PFSK-1 (cell line): ENCODE data around the gene THUMPD3.

Experiments used
- FOXP2 ChIP-seq: optimal IDR thresholded peaks from 2 replicates; pipeline ENCODE3; 2011; ENCODE audit warnings: borderline replicate concordance, control low read depth, inconsistent platforms; ENCODE audit not compliant: insufficient read depth; ENCODE audit errors: extremely low read length, extremely low read depth
- POLR2AphosphoS5 ChIP-seq: IDR thresholded peaks from 2 replicates; pipeline ENCODE4 v1.6.1; 2012; ENCODE audit warnings: low read depth, mild to moderate bottlenecking, control low read depth, low read length, moderate library complexity
- SIN3A ChIP-seq: IDR thresholded peaks from 2 replicates; pipeline ENCODE4 v1.6.1; 2012; ENCODE audit warnings: mild to moderate bottlenecking, low read length, moderate library complexity, borderline replicate concordance; ENCODE audit not compliant: insufficient read depth
- TAF1 ChIP-seq: IDR thresholded peaks from 2 replicates; pipeline ENCODE4 v1.6.1; 2012; ENCODE audit warnings: low read length, control low read depth, borderline replicate concordance; ENCODE audit not compliant: insufficient read depth
- TF ChIP-seq, protein P1 (sequence below), 2 experiments: IDR thresholded peaks; 2 replicates each; pipeline versions ENCODE4 v1.6.1 to v1.8.0; 2011 to 2012; ENCODE audit warnings: low read depth in 2 of 2, low read length in 2 of 2, control low read depth in 1 of 2, inconsistent platforms in 1 of 2, mild to moderate bottlenecking in 1 of 2, moderate library complexity in 1 of 2; ENCODE audit not compliant: insufficient read depth in 1 of 2

The THUMPD3 gene

DNA sequence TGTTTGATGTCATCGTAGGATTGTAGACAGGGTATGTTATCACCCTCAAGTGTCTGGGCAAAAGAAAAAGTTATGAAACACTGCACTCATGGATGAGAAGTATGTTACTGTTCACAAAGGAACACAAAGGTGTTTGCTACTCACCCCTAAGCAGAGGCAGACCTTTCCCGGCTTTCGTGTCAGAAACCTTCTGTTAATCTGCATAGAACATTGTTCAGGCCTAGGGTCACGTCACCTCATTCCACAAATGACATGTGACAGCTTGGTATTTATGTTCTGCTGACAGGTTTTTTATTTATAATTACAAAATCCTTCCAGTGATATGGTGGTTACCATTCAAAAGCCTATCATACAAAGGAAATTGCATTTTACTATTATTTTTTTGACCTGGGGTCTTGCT is 16.5 kb downstream of the THUMPD3 start:
- TF ChIP-seq POLR2AphosphoS5 (no peak), SIN3A (no peak), FOXP2 (no peak), TAF1 (no peak)
- TF ChIP-seq, protein P1, sequence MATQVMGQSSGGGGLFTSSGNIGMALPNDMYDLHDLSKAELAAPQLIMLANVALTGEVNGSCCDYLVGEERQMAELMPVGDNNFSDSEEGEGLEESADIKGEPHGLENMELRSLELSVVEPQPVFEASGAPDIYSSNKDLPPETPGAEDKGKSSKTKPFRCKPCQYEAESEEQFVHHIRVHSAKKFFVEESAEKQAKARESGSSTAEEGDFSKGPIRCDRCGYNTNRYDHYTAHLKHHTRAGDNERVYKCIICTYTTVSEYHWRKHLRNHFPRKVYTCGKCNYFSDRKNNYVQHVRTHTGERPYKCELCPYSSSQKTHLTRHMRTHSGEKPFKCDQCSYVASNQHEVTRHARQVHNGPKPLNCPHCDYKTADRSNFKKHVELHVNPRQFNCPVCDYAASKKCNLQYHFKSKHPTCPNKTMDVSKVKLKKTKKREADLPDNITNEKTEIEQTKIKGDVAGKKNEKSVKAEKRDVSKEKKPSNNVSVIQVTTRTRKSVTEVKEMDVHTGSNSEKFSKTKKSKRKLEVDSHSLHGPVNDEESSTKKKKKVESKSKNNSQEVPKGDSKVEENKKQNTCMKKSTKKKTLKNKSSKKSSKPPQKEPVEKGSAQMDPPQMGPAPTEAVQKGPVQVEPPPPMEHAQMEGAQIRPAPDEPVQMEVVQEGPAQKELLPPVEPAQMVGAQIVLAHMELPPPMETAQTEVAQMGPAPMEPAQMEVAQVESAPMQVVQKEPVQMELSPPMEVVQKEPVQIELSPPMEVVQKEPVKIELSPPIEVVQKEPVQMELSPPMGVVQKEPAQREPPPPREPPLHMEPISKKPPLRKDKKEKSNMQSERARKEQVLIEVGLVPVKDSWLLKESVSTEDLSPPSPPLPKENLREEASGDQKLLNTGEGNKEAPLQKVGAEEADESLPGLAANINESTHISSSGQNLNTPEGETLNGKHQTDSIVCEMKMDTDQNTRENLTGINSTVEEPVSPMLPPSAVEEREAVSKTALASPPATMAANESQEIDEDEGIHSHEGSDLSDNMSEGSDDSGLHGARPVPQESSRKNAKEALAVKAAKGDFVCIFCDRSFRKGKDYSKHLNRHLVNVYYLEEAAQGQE (IDR thresholded peaks at IDR 0.05; ENCODE audit: insufficient read depth in 1 of 2, low read depth in 2 of 2, low read length in 2 of 2): no peak

DNA sequence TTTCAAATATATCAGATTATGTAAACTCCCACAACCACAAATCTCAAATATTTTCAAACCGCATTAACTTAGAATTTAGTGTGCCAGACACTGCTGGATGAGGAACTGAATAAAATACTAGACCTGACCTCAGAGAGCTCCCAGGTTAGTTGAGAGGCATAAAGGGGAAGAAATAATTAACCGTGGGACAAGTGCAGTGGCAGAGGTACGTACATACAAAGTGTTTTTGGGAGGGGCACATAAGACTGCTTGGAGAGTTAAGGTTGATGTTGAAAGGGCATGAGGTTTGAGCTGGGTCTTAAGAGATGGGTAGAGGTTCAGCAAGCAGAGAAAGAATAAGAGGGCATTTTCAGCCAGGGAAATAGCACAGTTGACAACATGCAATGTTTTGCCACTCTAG is 17.2 kb downstream of the THUMPD3 start:
- TF ChIP-seq, protein P1 (IDR thresholded peaks at IDR 0.05; ENCODE audit: insufficient read depth in 1 of 2, low read depth in 2 of 2, low read length in 2 of 2): no peak
- TF ChIP-seq SIN3A: no peak
- TF ChIP-seq POLR2AphosphoS5: no peak
- no peak for TF ChIP-seq TAF1
- TF ChIP-seq FOXP2: no peak

DNA sequence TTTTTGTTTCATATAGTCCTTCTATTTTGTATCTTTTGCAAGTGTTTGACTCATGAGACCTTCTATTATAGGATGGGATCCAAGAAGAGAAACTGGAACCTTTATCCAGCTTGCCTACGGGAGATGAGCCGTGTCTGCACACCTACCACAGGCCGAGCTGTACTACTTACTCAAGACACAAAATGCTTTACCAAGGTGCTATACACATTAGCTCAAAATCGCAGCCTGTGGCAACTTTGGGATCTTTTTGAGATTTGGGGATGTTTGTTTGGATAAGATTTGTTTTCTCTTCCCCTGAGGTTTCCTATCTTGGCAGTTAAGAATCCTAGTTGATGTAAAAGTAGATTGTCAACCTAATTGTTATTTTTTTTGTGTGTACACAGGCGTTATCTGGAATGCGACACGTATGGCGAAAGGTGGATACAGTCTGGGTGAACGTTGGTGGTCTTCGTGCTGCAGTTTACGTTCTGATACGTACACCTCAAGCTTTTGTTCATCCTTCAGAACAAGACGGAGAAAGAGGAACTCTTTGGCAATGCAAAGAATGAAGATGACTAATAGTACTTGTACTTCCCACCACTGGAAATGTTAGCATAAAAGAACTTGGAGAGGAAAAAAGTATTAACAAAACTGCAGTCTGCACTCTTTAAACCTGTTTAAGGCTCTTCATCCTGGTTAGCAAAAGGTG is 21.4 kb downstream of the THUMPD3 start:
- TF ChIP-seq POLR2AphosphoS5 (no peak; the same call in none of the 2 replicates), FOXP2 (no peak), TAF1 (no peak), SIN3A (no peak)
- TF ChIP-seq, protein P1 (IDR thresholded peaks at IDR 0.05; ENCODE audit: insufficient read depth in 1 of 2, low read depth in 2 of 2, low read length in 2 of 2): no peak

DNA sequence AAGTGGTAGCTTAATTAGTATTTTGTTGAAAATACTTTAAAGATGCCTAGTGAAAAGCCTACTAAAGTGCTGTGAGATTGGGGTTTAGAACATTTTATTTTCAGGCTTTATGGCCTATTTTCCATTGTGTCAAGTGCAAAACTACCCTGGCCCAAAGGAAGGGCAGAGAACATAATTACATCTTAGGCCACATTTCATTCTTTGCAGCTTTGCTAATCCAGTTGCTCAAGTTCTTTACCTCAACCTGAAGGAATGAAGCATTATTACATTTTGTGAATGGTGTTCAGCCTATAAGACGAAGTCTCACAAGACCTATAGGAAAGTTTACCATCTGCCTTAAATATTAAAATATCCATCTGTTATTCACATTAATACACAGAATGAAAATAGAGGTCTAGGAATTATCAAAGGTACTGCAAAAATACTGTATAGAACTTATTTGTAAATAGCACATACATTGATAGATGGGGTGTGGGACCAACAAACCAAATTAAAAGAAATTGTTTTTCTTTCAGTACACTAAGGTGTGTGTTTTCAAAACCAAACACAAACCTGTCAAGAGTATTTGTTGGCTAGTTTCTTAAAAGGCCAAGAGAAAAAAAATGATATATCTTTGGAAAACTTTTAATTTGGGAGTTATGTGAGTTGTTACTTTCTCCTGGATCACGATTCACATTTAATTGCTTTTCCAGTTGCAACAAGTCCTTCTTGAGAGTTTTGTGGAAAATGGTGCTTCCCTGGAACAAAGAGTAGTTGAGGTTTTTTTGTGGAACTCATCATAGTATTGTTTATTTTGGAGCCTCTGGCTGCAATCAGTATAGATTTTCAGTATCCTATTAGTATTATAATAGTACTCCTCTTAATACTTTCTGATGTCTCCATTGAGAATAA is 22.6 kb downstream of the THUMPD3 start:
- TF ChIP-seq TAF1 (no peak), FOXP2 (no peak), SIN3A (no peak), POLR2AphosphoS5 (no peak; the same call in 1 of the 2 replicates)
- TF ChIP-seq, protein P1 (IDR thresholded peaks at IDR 0.05; ENCODE audit: insufficient read depth in 1 of 2, low read depth in 2 of 2, low read length in 2 of 2): no peak
